ENCODE data around the gene ME1. TPM values are rescaled to one million over a fixed set of nuclear protein-coding genes. Genes with fewer than 3 reads are reported as not detected.
"Not testable (repeated sequence)": the region's sequence is repeated elsewhere in the genome, so short reads cannot be mapped to it uniquely, and the experiment has no call there.

ME1 gene
- total and polyA plus RNA-seq, 9 of the 15 experiments (the other 6 are each of a cell fraction or from before 2014, with no cell fraction given): 3.2 to 10.4 (median 5.5) TPM

DNA sequence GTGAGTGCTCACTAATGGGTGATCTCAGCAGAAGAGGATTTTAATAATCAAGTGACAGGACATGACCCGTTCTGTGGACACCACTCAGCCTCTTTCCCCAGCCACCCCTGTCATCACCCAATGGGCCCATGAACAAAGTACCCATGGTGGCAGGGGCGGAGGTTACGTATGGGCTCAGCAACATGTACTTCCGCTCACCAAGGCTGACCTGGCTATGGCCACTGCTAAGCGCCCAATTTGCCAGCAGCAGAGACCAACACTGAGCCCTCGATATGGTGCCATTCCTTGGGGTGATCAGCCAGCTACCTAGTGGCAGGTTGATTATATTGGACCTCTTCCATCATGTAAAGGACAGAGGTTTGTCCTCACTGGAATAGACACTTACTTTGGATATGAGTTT is 68.5 kb downstream of the ME1 start:
- H3K4me2 ChIP-seq (ENCODE audit: insufficient read depth, low read length); H2AFZ ChIP-seq (ENCODE audit: low read depth, low read length); H3K9me1 ChIP-seq (ENCODE audit: control insufficient read depth, insufficient read depth, low read length); H3K4me1 ChIP-seq (replicated peaks in 1 of 2; ENCODE audit: control insufficient read depth in 2 of 2, insufficient read depth in 2 of 2, low read length in 2 of 2); H3K79me2 ChIP-seq (ENCODE audit: control insufficient read depth, insufficient read depth, low read length); H3K9ac ChIP-seq (ENCODE audit: insufficient read depth in 1 of 2, low read depth in 2 of 2, low read length in 2 of 2); intact Hi-C loops (cut with micrococcal nuclease); FAIRE-seq; ATAC-seq; H3K27ac ChIP-seq (ENCODE audit: extremely low read depth, low read depth, low read length); DNase-seq (ENCODE audit: extremely low read depth in 1 of 4, low spot score in 3 of 4); CTCF ChIA-PET (ENCODE audit: low intra/inter-chr PET ratio); H4K20me1 ChIP-seq (replicated peaks; ENCODE audit: control insufficient read depth, insufficient read depth, low read length); H3K9me3 ChIP-seq (replicated peaks; ENCODE audit: control insufficient read depth, insufficient read depth, low read depth, low read length); in situ Hi-C loops (cut with MboI); POLR2A ChIA-PET; H3K36me3 ChIP-seq (ENCODE audit: control insufficient read depth, insufficient read depth, low read length); H3K27me3 ChIP-seq (ENCODE audit: control insufficient read depth in 2 of 2, insufficient read depth in 2 of 2, low read length in 2 of 2); BruUV-seq (replicated peaks); H3K4me3 ChIP-seq: not testable (repeated sequence)
- 64% methylated on average over 6 of the region's 6 CpGs for WGBS (ENCODE audit: insufficient coverage, low coverage, missing lambda C conversion rate)

DNA sequence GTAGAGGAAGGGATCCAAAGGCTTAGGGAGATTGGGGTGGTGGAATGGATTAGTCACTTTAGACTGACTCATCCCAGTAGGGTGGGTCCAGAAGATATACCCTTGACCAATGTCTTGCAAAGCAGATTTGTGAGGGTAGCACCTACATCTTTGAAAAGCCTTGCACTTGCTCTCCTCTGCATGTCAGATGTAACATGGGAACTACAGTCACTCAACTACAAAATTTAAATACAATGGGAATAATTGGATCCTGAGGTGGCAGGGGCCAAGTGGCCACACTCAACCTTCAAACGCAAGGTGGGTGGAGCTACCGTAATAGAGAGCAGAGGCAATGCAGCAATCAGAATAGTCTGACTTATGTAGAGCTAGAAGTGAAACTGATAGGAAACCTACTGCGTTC is 71.2 kb downstream of the ME1 start:
- ATAC-seq: no peak
- no peak overlapping the region for H3K9ac ChIP-seq (ENCODE audit: insufficient read depth in 1 of 2, low read depth in 2 of 2, low read length in 2 of 2)
- peak in 1 of 4 experiments; percentile 16 for DNase-seq (ENCODE audit: extremely low read depth in 1 of 4, low spot score in 3 of 4)
- TF ChIP-seq FOSL1 (tag; conservative IDR thresholded peaks at IDR 0.05) (peak; percentile 45; the same call in 1 of the 2 replicates), CHD4 (IDR thresholded peaks at IDR 0.05; ENCODE audit: insufficient read depth, insufficient replicate concordance, low read depth, low read length, poor library complexity, severe bottlenecking) (no peak), NBN (IDR thresholded peaks at IDR 0.05; ENCODE audit: low read depth) (no peak), ARID1B (IDR thresholded peaks at IDR 0.05) (0 out of 2 replicates have a peak, but pooled peaks have one; percentile 27), JUND (IDR thresholded peaks at IDR 0.05; ENCODE audit: borderline replicate concordance, low read depth, low read length) (peak; percentile 50; the same call in 1 of the 2 replicates), JUND (tag; IDR thresholded peaks at IDR 0.05; ENCODE audit: borderline replicate concordance, low read depth, low read length) (no peak)
- TF ChIP-seq, protein P1, sequence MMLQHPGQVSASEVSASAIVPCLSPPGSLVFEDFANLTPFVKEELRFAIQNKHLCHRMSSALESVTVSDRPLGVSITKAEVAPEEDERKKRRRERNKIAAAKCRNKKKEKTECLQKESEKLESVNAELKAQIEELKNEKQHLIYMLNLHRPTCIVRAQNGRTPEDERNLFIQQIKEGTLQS (IDR thresholded peaks at IDR 0.05): peak; percentile 58
- TF ChIP-seq, protein P1 (CRISPR knock-in tag; conservative IDR thresholded peaks at IDR 0.05): no peak
- WGBS (ENCODE audit: insufficient coverage, low coverage, missing lambda C conversion rate): 83% methylated on average over 3 of the region's 3 CpGs
- ChIA-PET POLR2A (no interaction called here), CTCF (ENCODE audit: low intra/inter-chr PET ratio) (no interaction called here)
- intact Hi-C loops (cut with micrococcal nuclease) (no loop called here), in situ Hi-C loops (cut with MboI) (no loop called here)
- H3K4me1 ChIP-seq (replicated peaks in 1 of 2; ENCODE audit: control insufficient read depth in 2 of 2, insufficient read depth in 2 of 2, low read length in 2 of 2): no peaks in the 10 kb centered on the region
- H3K36me3 ChIP-seq (ENCODE audit: control insufficient read depth, insufficient read depth, low read length): no peaks in the 10 kb centered on the region
- H3K79me2 ChIP-seq (ENCODE audit: control insufficient read depth, insufficient read depth, low read length): no peaks in the 10 kb centered on the region
- no peak overlapping the region for H3K4me2 ChIP-seq (ENCODE audit: insufficient read depth, low read length)
- H3K27me3 ChIP-seq (ENCODE audit: control insufficient read depth in 2 of 2, insufficient read depth in 2 of 2, low read length in 2 of 2): no peaks in the 10 kb centered on the region
- no peak overlapping the region for H3K27ac ChIP-seq (ENCODE audit: extremely low read depth, low read depth, low read length)
- H3K9me1 ChIP-seq (ENCODE audit: control insufficient read depth, insufficient read depth, low read length): no peaks in the 10 kb centered on the region
- no TSS peak for BruUV-seq (replicated peaks)
- H3K4me3 ChIP-seq: no peak overlapping the region
- H4K20me1 ChIP-seq (replicated peaks; ENCODE audit: control insufficient read depth, insufficient read depth, low read length): no peaks in the 10 kb centered on the region
- no peak overlapping the region for H2AFZ ChIP-seq (ENCODE audit: low read depth, low read length)
- no peaks in the 10 kb centered on the region for H3K9me3 ChIP-seq (replicated peaks; ENCODE audit: control insufficient read depth, insufficient read depth, low read depth, low read length)
- FAIRE-seq: no peak

All from K562 (cell line).